GM20000 (cell line): Measurements from ENCODE around the gene TUBB1.
"Not testable (repeated sequence)": the region's sequence is repeated elsewhere in the genome, so short reads cannot be mapped to it uniquely, and the experiment has no call there.

ENCODE experiments used
- DNase-seq: peaks from one replicate; pipeline ENCODE4 v3.0.0; 2012; ENCODE audit warnings: low spot score
- CTCF ChIP-seq: IDR thresholded peaks from 2 replicates; pipeline ENCODE4 v1.5.1; 2012; ENCODE audit warnings: mild to moderate bottlenecking, control low read depth; ENCODE audit errors: extremely low read depth, missing control alignments

Gene TUBB1

GRCh38 chr20:59032713-59033059 is 13.5 kb downstream of the TUBB1 start:
- no peak for DNase-seq
- TF ChIP-seq CTCF, result no peak

- no peak for DNase-seq
- no peak for TF ChIP-seq CTCF
These were observed 13.9 kb downstream of the TUBB1 start for GRCh38 chr20:59033093-59033492.

GRCh38 chr20:59033616-59034165 is 14.5 kb downstream of the TUBB1 start:
- TF ChIP-seq CTCF, result no peak
- no peak for DNase-seq

GRCh38 chr20:59035381-59035780 is 16.2 kb downstream of the TUBB1 start:
- TF ChIP-seq CTCF, result no peak
- DNase-seq, result no peak

GRCh38 chr20:59037386-59037785 is 18.2 kb downstream of the TUBB1 start:
- DNase-seq, result no peak
- TF ChIP-seq CTCF, result no peak

GRCh38 chr20:59039233-59039632 is 20.0 kb downstream of the TUBB1 start:
- no peak for TF ChIP-seq CTCF
- no peak for DNase-seq

GRCh38 chr20:59040667-59041066 is 21.4 kb downstream of the TUBB1 start:
- DNase-seq, result no peak
- TF ChIP-seq CTCF, result no peak

GRCh38 chr20:59041487-59041886 is 22.3 kb downstream of the TUBB1 start:
- not testable (repeated sequence) for DNase-seq
